Embryonic facial prominence (tissue), 1 donor: ENCODE data around the gene TMEM98.
"Not testable (repeated sequence)": the region's sequence is repeated elsewhere in the genome, so short reads cannot be mapped to it uniquely, and the experiment has no call there.

ENCODE experiments used
- DNase-seq: peaks from one replicate; pipeline ENCODE4 v3.0.0-alpha.2; 2016; ENCODE audit errors: extremely low spot score

Gene TMEM98

GRCh38 chr17:32927724-32928585, at the start of gene TMEM98:
TMEM98 (plus strand) TSS chr17:32928153; CDS start chr17:32931529, 3,376 bp downstream.
- no peak for DNase-seq

- DNase-seq = no peak
Observed at GRCh38 chr17:32878211-32878610, 49.7 kb upstream of the TMEM98 start.

- no peak for DNase-seq
Observed at GRCh38 chr17:32879134-32879533, 48.8 kb upstream of the TMEM98 start.

GRCh38 chr17:32880671-32881453, 47.1 kb upstream of the TMEM98 start:
- no peak for DNase-seq

GRCh38 chr17:32882029-32882428, 45.9 kb upstream of the TMEM98 start:
- no peak for DNase-seq

- no peak for DNase-seq
Observed at GRCh38 chr17:32882734-32883133, 45.2 kb upstream of the TMEM98 start.

GRCh38 chr17:32886951-32887350, 41.0 kb upstream of the TMEM98 start:
- not testable (repeated sequence) for DNase-seq

- not testable (repeated sequence) for DNase-seq
Observed at GRCh38 chr17:32887410-32887809, 40.5 kb upstream of the TMEM98 start.

GRCh38 chr17:32894245-32894644, 33.7 kb upstream of the TMEM98 start:
- DNase-seq = no peak

GRCh38 chr17:32896647-32897258, 31.2 kb upstream of the TMEM98 start:
- DNase-seq = no peak

GRCh38 chr17:32899236-32900013, 28.5 kb upstream of the TMEM98 start:
- DNase-seq = no peak

GRCh38 chr17:32901743-32902142, 26.2 kb upstream of the TMEM98 start:
- no peak for DNase-seq

GRCh38 chr17:32903774-32904673, 23.9 kb upstream of the TMEM98 start:
- DNase-seq = no peak

GRCh38 chr17:32904891-32905290, 23.1 kb upstream of the TMEM98 start:
- DNase-seq = no peak

- DNase-seq = no peak
Observed at GRCh38 chr17:32907583-32907982, 20.4 kb upstream of the TMEM98 start.

GRCh38 chr17:32909787-32910369, 18.1 kb upstream of the TMEM98 start:
- no peak for DNase-seq

GRCh38 chr17:32910769-32911168, 17.2 kb upstream of the TMEM98 start:
- no peak for DNase-seq

- DNase-seq = no peak
Observed at GRCh38 chr17:32912218-32912897, 15.6 kb upstream of the TMEM98 start.

GRCh38 chr17:32913593-32913992, 14.4 kb upstream of the TMEM98 start:
- no peak for DNase-seq

GRCh38 chr17:32914181-32914580, 13.8 kb upstream of the TMEM98 start:
- no peak for DNase-seq
